ENCODE measurements around the gene TNS3. TPM values are rescaled to one million over a fixed set of nuclear protein-coding genes. Genes with fewer than 3 reads are reported as not detected.

TNS3 gene
- total and polyA plus RNA-seq, 9 of the 15 experiments (the other 6 are each of a cell fraction or from before 2014, with no cell fraction given): 0.20 TPM; not detected in 8

DNA sequence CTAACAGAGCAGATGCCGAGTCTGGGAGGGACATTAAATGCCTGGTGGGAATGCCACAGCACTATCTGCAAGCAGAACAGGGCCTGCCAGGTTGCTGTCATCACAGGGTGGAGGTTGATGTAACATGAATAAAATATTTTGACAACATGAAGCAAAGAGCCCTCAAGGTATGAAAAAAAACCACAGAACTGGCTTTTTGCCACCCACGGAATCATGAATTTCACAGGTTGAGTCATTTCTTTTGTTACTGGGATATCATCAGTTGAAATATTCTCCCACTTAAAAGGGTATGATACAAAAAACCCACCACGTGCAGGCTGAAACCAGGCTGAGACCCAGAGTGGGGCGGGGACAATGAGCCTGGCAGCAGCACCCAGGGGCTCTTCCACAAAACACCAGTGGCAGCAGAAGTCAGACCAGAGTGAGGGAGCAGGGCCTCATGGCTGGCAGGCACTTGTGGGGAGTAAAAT lies 220.1 kb downstream of the TNS3 start (continued):
- no peak for TF ChIP-seq MAFG (tag; conservative IDR thresholded peaks at IDR 0.05)
- TF ChIP-seq, protein P1, sequence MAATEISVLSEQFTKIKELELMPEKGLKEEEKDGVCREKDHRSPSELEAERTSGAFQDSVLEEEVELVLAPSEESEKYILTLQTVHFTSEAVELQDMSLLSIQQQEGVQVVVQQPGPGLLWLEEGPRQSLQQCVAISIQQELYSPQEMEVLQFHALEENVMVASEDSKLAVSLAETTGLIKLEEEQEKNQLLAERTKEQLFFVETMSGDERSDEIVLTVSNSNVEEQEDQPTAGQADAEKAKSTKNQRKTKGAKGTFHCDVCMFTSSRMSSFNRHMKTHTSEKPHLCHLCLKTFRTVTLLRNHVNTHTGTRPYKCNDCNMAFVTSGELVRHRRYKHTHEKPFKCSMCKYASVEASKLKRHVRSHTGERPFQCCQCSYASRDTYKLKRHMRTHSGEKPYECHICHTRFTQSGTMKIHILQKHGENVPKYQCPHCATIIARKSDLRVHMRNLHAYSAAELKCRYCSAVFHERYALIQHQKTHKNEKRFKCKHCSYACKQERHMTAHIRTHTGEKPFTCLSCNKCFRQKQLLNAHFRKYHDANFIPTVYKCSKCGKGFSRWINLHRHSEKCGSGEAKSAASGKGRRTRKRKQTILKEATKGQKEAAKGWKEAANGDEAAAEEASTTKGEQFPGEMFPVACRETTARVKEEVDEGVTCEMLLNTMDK (IDR thresholded peaks at IDR 0.05; ENCODE audit: borderline replicate concordance, insufficient read depth, low read depth, low read length, poor library complexity, severe bottlenecking): no peak
- TF ChIP-seq PHF8 (IDR thresholded peaks at IDR 0.05; ENCODE audit: borderline replicate concordance, low read length): no peak
- TF ChIP-seq BRCA1 (IDR thresholded peaks at IDR 0.05): no peak
- no peak for TF ChIP-seq BRCA1 (CRISPR knock-in tag; IDR thresholded peaks at IDR 0.05)
- no peak for TF ChIP-seq NFYB (IDR thresholded peaks at IDR 0.05; ENCODE audit: extremely low read depth, insufficient read length)

DNA sequence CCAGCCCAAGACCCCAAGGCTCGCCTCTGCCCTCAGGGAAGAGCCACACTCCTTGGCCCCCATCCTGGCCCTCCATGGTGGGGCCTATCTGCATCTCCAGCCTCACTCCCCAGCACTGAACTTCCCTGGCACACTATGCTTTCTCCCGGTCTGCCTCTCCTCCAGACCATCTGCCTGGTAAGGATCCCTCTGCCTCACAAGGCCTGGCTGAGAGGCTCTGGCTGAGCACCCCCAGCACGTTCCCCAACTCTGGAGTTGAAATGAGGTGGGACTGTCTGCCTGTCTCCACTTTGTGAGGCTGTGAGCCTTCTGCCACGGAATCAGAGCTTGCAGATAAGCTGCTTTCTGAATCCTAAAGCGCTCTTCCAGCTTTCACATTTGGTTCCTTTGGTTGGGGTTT lies 220.7 kb downstream of the TNS3 start:
- H3K79me2 ChIP-seq (ENCODE audit: control insufficient read depth, insufficient read depth, low read length): no peaks in the 10 kb centered on the region
- DNase-seq (ENCODE audit: extremely low read depth in 1 of 4, low spot score in 3 of 4): no peak
- in situ Hi-C loops (cut with MboI) (no loop called here), intact Hi-C loops (cut with micrococcal nuclease) (no loop called here)
- H3K27ac ChIP-seq (ENCODE audit: extremely low read depth, low read depth, low read length): no peak overlapping the region
- H3K9me1 ChIP-seq (ENCODE audit: control insufficient read depth, insufficient read depth, low read length): no peaks in the 10 kb centered on the region
- POLR2A ChIA-PET: no interaction called here
- no peak overlapping the region for H2AFZ ChIP-seq (ENCODE audit: low read depth, low read length)
- H3K4me2 ChIP-seq (ENCODE audit: insufficient read depth, low read length): no peak overlapping the region
- no peak overlapping the region for H3K9ac ChIP-seq (ENCODE audit: insufficient read depth in 1 of 2, low read depth in 2 of 2, low read length in 2 of 2)
- H3K27me3 ChIP-seq (ENCODE audit: control insufficient read depth in 2 of 2, insufficient read depth in 2 of 2, low read length in 2 of 2): peaks cover 3 to 25% of the 10 kb centered on the region in 2 experiments; a peak in 4 of 5 replicates
- no peak for FAIRE-seq
- no peak for ATAC-seq
- no peak overlapping the region for H3K4me3 ChIP-seq
- no peaks in the 10 kb centered on the region for H3K4me1 ChIP-seq (replicated peaks in 1 of 2; ENCODE audit: control insufficient read depth in 2 of 2, insufficient read depth in 2 of 2, low read length in 2 of 2)
- no peaks in the 10 kb centered on the region for H4K20me1 ChIP-seq (replicated peaks; ENCODE audit: control insufficient read depth, insufficient read depth, low read length)
- CTCF ChIA-PET (ENCODE audit: low intra/inter-chr PET ratio): no interaction called here
- BruUV-seq (replicated peaks): no TSS peak
- WGBS (ENCODE audit: insufficient coverage, low coverage, missing lambda C conversion rate): 0% methylated on average over 4 of the region's 5 CpGs
- H3K9me3 ChIP-seq (replicated peaks; ENCODE audit: control insufficient read depth, insufficient read depth, low read depth, low read length): no peaks in the 10 kb centered on the region
- H3K36me3 ChIP-seq (ENCODE audit: control insufficient read depth, insufficient read depth, low read length): no peaks in the 10 kb centered on the region
- TF ChIP-seq, protein P2, sequence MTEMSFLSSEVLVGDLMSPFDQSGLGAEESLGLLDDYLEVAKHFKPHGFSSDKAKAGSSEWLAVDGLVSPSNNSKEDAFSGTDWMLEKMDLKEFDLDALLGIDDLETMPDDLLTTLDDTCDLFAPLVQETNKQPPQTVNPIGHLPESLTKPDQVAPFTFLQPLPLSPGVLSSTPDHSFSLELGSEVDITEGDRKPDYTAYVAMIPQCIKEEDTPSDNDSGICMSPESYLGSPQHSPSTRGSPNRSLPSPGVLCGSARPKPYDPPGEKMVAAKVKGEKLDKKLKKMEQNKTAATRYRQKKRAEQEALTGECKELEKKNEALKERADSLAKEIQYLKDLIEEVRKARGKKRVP (CRISPR knock-in tag; IDR thresholded peaks at IDR 0.05): no peak
- TF ChIP-seq HCFC1 (IDR thresholded peaks at IDR 0.05; ENCODE audit: low read depth, low read length) (no peak), TEAD1 (CRISPR knock-in tag; IDR thresholded peaks at IDR 0.05) (no peak), SUPT5H (IDR thresholded peaks at IDR 0.05) (no peak), ZBED1 (IDR thresholded peaks at IDR 0.05) (no peak), ZNF76 (CRISPR knock-in tag; IDR thresholded peaks at IDR 0.05; ENCODE audit: borderline replicate concordance) (no peak), PYGO2 (tag; IDR thresholded peaks at IDR 0.05) (no peak), ZBTB1 (CRISPR knock-in tag; IDR thresholded peaks at IDR 0.05; ENCODE audit: borderline replicate concordance, low read depth) (no peak), PHB (CRISPR knock-in tag; IDR thresholded peaks at IDR 0.05) (no peak), SNIP1 (IDR thresholded peaks at IDR 0.05; ENCODE audit: low read depth) (no peak), CHCHD3 (CRISPR knock-in tag; IDR thresholded peaks at IDR 0.05) (no peak), SRSF7 (optimal IDR thresholded peaks at IDR 0.05; ENCODE audit: low read depth, low read length) (no peak), ZNF830 (CRISPR knock-in tag; IDR thresholded peaks at IDR 0.05) (no peak), CHD1 (IDR thresholded peaks at IDR 0.05; ENCODE audit: low read length) (no peak)
- TF ChIP-seq, protein P3, sequence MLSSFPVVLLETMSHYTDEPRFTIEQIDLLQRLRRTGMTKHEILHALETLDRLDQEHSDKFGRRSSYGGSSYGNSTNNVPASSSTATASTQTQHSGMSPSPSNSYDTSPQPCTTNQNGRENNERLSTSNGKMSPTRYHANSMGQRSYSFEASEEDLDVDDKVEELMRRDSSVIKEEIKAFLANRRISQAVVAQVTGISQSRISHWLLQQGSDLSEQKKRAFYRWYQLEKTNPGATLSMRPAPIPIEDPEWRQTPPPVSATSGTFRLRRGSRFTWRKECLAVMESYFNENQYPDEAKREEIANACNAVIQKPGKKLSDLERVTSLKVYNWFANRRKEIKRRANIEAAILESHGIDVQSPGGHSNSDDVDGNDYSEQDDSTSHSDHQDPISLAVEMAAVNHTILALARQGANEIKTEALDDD (IDR thresholded peaks at IDR 0.05): no peak
